Stimulated activated CD8-positive, alpha-beta memory T cell treated with anti-CD3 and anti-CD28 coated beads, Interleukin-12 subunit alpha, Interleukin-12 subunit beta, amount 100 ng/mL, for 24 hours (primary cell): ENCODE results near the gene NUDCD2.
A peak's percentile ranks its signal among the peaks of the same experiment; 100 is the strongest.
"Not testable (repeated sequence)": the region's sequence is repeated elsewhere in the genome, so short reads cannot be mapped to it uniquely, and the experiment has no call there.

Source experiments
- DNase-seq: peaks from one replicate; pipeline ENCODE4 v3.0.0-alpha.2; 2020; ENCODE audit errors: extremely low read depth

Gene NUDCD2

GRCh38 chr5:163467682-163468081 lies 7.8 kb upstream of the NUDCD2 start:
- DNase-seq, result no peak

GRCh38 chr5:163463063-163463435 lies 3.1 kb upstream of the NUDCD2 start:
- DNase-seq, result no peak

GRCh38 chr5:163460562-163461171 lies 765 bp upstream of the NUDCD2 start, which contains the start of gene HMMR:
HMMR (plus strand) TSS chr5:163460632; CDS start chr5:163460693, 61 bp downstream.
- no peak for DNase-seq

GRCh38 chr5:163459462-163459818 lies 462 bp downstream of the NUDCD2 start:
- DNase-seq, result no peak

GRCh38 chr5:163458778-163459385 lies 1.0 kb downstream of the NUDCD2 start:
- no peak for DNase-seq

- no peak for DNase-seq
These were observed 3.1 kb downstream of the NUDCD2 start for GRCh38 chr5:163456840-163457239.

GRCh38 chr5:163456029-163456589 lies 3.8 kb downstream of the NUDCD2 start:
- DNase-seq, result no peak

- not testable (repeated sequence) for DNase-seq
These were observed 4.5 kb downstream of the NUDCD2 start for GRCh38 chr5:163455406-163455805.

GRCh38 chr5:163453705-163454104 lies 6.2 kb downstream of the NUDCD2 start:
- DNase-seq, result no peak

GRCh38 chr5:163451489-163451888 lies 8.4 kb downstream of the NUDCD2 start:
- no peak for DNase-seq

GRCh38 chr5:163448491-163448890 lies 11.4 kb downstream of the NUDCD2 start:
- DNase-seq, result no peak

- no peak for DNase-seq
These were observed 12.0 kb downstream of the NUDCD2 start for GRCh38 chr5:163447875-163448274.

GRCh38 chr5:163447191-163447590 lies 12.7 kb downstream of the NUDCD2 start:
- DNase-seq, result no peak

- no peak for DNase-seq
These were observed 14.6 kb downstream of the NUDCD2 start for GRCh38 chr5:163445345-163445744.

- no peak for DNase-seq
These were observed 15.4 kb downstream of the NUDCD2 start for GRCh38 chr5:163444526-163444925.

GRCh38 chr5:163440954-163441353 lies 18.9 kb downstream of the NUDCD2 start:
- no peak for DNase-seq

- DNase-seq, result no peak
These were observed 20.8 kb downstream of the NUDCD2 start for GRCh38 chr5:163439092-163439425.

- peak; percentile 77 for DNase-seq
These were observed 22.4 kb downstream of the NUDCD2 start, which contains the start of gene CCNG1 for GRCh38 chr5:163437309-163438182. CCNG1 (plus strand) TSS chr5:163437595; CDS start chr5:163439257, 1,662 bp downstream.

GRCh38 chr5:163437011-163437308 lies 22.9 kb downstream of the NUDCD2 start:
- no peak for DNase-seq

GRCh38 chr5:163436515-163436914 lies 23.4 kb downstream of the NUDCD2 start:
- no peak for DNase-seq

GRCh38 chr5:163434401-163434866 lies 25.5 kb downstream of the NUDCD2 start:
- no peak for DNase-seq

- DNase-seq, result no peak
These were observed 26.6 kb downstream of the NUDCD2 start for GRCh38 chr5:163433271-163433670.

GRCh38 chr5:163432544-163432943 lies 27.4 kb downstream of the NUDCD2 start:
- no peak for DNase-seq
